GM18873 (cell line): ENCODE results near the gene PHB1.
"Not testable (repeated sequence)": the region's sequence is repeated elsewhere in the genome, so short reads cannot be mapped to it uniquely, and the experiment has no call there.

Experiments
- ATAC-seq: cut with Tn5 transposase; IDR thresholded peaks from one replicate; pipeline ENCODE4 v1.9.1; 2021; ENCODE audit warnings: mild to moderate bottlenecking, moderate library complexity, moderate number of reproducible peaks; ENCODE audit not compliant: unreplicated experiment, low FRiP score

The PHB1 gene

DNA sequence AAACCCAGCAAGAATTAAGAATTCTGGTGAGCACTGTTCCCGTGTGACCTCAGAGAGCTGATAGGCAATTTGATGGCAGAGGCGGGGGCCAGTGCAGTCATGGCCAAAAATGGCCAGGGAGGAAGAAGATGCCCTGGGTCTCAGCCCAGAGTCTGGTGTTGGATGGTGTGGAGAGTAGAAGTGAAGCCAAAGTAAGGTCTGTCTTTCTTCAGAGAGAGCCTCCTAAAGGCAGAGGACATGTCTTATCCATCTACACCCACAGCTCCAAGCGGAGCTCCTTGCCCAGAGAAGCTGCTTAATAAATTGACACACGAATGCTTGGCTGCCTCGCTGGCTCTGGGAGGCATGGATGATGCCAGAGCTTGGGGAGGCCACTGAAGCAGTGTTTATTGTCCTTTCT is 32.9 kb downstream of the PHB1 start:
- ATAC-seq = no peak

DNA sequence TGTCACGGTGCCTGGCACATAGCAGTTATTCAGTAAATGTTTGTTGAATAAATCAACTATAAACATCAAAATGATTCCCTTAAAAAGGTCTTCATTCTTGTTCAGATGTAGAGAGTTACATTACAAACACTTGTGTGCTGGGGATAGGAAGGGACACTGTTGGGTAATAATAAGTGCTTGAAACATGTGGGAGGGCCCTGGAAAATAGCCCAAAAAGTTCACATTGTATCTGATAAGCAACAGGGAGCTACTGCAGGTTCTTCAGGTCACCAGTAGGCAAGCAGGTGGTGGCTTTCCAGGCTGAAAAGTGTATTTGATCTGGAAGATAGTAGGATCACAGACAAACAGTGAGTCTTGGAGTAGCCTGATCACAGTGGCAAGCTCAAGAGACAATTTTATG is 33.6 kb downstream of the PHB1 start:
- ATAC-seq = no peak

DNA sequence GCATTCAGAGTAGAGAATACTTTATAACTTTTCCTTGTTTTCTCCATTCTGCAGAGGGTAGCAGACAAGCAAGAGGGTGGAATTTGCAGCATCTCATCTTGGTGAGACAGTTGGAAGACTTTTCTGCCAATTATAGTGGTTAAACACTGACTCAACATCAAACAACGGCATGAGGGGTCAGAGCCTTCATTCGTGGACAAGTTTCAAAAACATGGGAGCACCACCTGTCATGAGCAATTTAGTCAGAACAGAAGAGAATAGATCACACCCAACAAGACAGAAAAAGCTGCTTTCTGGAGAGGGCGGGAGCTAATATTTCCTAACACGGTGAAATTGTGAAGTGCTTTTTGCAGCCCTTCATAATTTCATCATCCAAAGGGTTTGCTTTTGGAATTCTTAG is 34.8 kb downstream of the PHB1 start:
- no peak for ATAC-seq

DNA sequence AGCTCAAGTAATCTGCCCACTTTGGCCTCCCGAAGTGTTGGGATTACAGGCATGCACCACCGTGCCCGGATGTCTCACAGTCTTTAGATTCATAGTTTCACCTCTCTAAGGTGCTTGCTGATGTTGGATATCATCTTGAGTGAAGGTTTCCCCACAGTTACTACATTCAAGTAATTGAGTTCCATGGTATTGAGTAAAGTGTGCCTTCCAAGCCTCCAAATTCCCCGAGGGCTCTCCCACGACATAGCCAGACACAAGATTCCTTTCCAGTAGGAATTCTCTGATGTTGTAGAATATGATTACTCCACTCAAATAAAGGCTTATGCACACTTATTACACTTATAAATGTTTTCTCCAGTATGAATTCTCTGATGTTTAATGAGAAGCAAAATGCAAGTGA is 36.4 kb downstream of the PHB1 start:
- ATAC-seq = no peak

DNA sequence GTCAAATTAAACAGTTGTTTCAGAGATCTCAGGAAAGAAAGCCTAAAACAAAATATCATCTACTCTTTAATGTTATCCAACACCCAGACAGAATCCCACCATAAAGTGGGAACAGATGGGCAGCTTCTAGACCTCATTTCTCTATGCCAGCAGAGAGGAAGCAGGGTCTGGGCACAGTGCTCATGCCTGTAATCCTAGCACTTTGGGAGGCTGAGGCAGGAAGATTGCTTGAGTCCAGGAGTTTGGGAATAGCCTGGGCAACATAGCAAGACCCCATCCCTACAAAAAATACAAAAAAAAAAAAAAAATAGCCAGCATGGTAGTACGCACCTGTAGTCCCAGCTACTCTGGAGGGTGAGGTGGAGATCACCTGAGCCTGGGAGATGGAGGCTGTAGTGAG is 39.1 kb downstream of the PHB1 start:
- ATAC-seq = no peak

DNA sequence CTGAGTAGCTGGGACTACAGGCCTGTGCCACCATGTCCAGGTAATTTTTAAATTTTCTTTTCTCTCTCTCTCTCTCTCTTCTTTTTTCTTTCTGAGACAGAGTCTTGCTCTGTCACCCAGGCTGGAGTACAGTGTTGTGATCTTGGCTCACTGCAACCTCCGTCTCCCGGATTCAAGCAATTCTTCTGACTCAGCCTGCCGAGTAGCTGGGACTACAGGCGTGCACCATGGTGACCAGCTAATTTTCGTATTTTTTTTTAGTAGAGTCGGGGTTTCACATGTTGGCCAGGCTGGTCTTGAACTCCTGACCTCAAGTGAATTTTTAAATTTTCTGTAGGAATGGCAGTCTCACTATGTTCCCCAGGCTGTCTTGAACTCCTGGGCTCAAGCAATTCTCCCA is 41.6 kb downstream of the PHB1 start:
- no peak for ATAC-seq

DNA sequence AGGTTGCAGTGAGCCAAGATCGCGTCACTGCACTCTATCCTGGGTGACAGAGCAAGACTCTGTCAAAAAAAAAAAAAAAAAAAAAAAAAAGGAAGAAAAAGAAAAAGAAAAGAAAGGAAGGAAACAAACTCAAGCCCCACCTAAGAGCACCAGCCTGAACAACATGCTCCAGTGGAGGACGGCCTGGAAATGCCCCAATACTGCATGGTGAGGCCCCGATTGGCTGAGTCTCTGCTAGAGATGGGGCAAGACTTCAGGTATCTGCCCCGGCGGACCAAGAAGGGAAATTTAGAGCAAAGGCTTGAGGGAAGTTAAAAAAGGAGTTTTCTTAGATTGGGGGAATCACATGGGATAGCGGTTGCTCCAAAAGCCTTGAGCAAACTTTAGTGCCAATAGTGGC is 42.3 kb downstream of the PHB1 start:
- ATAC-seq = no peak

DNA sequence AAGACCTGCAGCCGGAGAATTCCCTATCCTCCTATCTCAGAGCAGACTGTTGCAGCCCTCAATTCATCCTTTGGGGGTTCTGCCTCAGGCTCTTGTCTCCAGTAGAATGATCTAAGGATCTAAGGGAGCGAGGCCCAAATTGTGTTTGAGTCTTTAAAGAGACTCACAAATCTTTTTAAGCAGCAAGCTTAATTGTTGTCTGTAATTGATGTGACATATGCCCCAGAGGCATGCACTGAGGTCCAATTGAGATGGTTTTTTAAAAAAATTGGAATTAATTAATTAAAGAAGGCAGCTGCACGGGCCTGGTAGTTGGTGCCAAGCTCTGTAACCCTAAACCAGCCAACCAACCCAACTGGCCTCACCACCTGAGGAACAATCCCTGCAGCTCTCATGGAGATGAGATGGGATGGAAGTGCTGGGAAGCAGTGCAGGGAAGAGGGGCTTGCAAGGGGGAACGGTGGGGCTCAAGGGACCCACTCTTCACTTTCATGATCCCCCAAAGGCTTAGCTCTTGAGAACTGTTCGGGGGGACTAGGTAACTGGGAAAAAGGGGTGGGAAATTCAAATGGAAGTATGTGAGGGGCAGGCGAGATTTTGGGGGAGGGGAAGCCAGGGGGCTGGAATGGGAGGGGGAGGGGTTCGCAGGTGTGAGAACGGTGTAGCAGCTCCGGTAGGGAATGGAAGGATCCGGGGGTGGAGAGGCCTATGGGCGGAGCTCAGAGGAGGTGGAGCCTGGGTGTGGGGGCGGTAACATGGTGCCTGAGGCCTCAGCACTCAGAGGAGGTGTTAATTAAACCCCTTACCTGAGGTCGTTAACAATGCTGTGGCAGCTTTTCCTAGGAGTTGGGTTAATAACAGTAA is 43.5 kb downstream of the PHB1 start:
- ATAC-seq = no peak

DNA sequence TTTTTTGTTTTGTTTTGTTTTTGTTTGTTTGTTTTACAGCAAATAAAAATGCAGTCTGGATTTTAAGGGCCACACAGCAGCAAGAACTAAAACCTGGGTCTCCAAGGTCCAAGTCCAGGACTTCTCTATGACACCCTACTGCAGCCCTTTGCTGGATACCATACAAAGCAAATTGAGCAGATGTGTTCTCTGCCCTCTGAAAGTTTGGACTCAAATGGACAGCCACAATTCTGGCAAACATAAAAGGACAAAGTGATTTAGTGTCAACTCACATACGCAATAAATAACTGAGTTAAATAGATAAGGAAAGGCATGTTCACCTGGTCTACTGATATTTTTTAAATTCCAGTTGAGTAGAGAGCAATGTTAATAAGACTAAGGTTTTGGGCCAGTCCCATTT is 44.9 kb downstream of the PHB1 start:
- ATAC-seq = no peak

DNA sequence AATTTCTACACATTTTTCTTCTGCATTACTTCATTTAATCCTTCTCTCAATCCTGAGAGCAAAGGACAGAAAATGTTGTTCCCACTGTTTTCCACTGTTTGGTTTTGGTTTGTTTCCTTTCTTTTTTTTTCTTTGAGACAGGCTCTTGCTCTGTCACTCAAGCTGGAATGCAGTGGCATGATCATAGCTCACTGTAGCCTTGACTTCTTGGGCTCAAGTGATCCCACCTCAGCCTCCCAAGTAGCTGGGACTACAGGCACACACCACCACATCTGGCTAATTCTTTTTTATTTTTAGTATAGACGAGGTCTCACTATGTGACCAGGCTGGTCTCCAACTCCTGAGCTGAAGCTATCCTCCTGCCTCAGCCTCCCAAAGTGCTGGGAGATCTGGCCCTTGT is 45.6 kb downstream of the PHB1 start:
- ATAC-seq = no peak

DNA sequence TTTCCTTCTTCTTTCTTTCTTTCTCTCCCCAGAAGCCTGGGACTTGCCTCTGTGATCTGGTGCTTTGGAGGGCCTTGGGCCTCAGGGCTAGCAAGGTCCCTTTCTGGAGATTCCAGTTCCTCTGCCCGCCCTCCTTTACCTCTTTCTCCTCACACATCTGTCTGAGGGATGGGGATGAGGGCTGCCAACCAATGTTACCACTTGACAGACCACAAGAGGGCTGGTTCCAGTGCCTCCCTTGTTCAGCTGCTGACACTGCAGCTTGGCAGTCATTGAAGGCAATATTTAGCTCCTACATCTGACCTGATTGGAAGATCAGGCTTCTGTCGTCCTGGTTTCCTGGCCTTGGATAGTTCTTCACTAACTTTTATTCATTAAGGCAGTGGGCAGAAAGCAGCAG is 49.0 kb downstream of the PHB1 start:
- ATAC-seq = no peak

DNA sequence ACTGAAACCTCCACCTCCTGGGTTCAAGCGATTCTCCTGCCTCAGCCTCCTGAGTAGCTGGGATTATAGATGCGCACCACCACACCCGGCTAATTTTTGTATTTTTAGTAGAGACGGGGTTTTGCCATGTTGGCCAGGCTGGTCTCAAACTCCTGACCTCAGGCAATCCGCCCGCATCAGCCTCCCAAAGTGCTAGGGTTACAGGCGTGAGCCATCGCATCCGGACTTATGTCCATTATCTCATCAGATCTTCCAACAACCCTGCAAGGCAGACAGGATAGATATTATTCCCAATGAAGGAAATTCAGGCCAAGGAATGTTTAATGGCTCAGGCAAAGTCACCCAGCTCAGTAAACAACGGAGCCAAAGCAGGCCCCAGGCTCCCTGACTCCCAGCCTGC is 49.6 kb downstream of the PHB1 start:
- not testable (repeated sequence) for ATAC-seq

DNA sequence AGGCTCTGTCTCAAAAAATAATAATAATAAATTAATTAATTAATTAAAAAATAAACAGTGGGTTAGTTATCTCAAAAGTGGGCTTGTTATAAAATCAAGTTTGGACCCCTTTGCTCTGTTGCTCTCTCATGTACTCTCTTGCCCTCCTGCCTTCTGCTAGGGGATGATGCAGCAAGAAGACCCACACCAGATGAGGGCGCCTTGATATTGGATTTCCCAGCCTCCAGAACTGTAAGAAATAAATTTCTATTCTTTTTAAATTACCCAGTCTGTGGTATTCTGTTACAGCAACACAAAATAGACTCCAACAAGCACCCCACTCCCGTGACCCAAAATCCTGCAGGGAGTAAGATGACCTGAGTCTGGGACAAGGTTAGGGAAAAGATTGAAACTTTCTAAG is 50.6 kb downstream of the PHB1 start:
- no peak for ATAC-seq

DNA sequence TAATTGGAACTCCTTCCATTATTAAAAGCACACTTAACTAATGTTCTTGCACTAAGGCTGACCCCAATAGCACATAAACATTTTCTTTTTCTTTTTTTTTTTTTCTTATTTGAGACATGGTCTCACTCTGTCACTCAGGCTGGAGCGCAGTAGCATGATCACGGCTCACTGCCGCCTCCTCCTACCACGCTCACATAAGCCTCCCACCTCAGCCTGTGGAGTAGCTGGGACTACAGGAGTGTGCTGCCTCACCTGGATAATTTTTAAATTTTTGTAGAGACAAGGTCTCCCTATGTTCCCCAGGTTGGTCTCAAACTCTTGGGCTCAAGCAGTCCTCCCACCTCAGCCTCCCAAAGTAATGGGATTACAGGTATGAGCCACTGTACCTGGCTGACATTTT is 51.4 kb downstream of the PHB1 start:
- no peak for ATAC-seq

DNA sequence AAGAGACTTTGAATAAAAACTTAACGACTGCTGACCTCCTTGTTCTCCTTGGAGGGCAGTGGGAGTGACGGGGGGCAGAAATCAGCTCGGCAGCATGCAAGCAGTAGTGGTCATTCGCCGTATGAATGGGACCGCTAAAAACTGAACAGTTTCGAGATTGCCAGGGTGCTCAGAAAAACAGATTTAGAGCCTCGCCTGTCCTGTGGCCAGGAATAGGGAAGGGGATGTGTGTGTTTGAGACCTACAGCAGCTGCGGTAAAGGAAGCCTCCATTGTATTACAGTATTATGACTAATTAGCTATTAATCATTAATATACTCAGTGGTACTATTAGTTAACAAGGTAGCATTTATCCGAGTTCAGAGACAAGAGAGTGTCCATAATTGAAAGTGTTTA is 52.0 kb downstream of the PHB1 start:
- no peak for ATAC-seq

DNA sequence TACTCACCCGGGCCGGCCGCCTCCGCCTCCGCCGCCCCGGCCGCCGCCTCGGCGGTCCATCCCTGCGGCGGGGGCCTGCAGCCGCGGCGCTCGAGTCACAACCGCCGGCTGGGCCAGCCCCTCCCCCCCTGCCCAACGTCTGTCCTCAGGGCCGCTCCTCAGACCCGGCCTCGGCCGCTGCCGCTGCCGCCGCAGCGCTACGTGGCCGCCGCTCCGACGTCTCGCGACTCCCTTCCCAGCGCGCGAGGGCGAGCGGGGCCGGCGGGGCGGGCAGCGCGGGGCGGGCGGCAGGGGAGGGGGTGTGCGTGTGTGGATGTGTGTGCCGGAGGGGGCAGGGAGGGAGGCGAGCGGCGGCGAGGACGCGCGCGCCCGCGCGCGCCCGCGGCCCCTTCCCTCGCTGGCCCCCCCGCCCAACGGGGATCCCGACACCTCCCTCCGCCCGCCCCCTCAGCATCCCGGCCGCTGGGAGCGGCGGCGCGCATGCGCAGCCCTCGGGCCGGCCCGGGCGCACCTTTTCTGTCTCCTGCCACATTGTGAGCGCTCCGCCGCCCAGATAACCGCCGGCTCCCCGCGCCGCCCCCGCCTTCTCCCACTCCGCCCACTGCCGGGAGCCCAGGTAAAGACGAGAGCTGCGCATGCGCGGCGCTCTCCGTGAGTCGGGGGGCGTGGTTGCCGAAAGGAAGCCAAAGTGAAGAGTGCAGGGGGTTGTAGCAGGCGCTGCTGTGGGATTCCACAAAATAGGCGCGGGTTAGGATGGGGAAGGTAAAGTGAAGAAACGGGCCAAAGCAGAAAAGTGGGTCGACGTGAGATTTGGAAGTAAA is 52.6 kb downstream of the PHB1 start, which contains the start of gene ZNF652:
Gene ZNF652 (minus strand): TSS at position 349 of the 821 bp plus-strand sequence. CDS start 44,525 bp downstream, outside the sequence.
- ATAC-seq = peak; percentile 44

DNA sequence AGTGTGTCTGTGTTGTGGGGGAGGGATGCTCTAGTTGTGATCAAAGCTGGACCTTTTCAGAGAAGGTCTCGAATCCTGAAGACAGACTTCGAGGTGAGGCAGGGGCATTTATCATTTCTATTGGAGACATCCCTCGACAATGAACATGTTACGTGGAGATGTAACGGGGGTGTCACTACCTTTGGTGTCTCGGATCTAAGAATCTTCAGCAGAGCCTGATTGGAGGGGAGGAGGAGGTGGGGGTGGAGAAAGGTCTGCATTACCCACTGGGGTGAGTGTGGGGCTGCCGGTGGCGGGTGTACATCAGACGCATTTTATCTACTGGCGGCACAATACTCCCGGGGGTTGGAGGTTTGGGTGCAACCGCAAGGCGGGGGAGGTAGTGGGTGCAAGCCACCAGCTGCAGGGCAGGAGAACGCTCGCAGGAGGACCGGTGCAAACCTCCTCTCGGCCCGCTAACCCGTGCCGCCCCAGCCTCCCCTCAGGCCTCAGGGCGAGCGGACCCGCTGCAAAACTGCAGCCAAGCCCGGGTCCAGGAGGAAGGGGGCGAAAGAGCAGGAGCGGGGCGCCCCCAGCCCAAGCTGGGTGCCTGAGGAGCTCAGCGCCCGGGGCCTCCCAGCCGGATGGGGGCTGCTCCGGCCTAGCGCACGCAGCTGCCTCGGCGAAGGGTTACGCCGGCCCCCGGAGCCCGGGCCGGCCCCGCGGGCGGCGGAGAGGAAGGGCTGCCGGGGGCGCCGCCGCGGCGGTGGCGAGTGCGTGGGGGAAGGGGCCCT is 53.4 kb downstream of the PHB1 start:
- ATAC-seq = peak; percentile 10

DNA sequence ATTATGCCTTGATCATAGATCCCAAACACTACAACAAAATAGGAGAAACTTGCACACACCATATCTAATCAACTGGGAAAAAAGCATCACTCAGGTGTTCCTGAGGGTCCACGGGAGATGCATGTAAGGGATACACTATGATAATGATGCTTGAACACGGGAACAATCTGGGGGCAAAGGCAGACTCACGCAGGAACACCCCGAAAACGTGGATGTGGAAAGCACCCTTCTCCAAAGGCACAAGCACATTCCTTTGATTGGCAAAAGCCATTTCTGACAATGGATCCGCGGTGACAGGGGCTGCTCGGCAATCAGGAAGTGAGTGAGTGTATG is 53.9 kb downstream of the PHB1 start:
- ATAC-seq = no peak

DNA sequence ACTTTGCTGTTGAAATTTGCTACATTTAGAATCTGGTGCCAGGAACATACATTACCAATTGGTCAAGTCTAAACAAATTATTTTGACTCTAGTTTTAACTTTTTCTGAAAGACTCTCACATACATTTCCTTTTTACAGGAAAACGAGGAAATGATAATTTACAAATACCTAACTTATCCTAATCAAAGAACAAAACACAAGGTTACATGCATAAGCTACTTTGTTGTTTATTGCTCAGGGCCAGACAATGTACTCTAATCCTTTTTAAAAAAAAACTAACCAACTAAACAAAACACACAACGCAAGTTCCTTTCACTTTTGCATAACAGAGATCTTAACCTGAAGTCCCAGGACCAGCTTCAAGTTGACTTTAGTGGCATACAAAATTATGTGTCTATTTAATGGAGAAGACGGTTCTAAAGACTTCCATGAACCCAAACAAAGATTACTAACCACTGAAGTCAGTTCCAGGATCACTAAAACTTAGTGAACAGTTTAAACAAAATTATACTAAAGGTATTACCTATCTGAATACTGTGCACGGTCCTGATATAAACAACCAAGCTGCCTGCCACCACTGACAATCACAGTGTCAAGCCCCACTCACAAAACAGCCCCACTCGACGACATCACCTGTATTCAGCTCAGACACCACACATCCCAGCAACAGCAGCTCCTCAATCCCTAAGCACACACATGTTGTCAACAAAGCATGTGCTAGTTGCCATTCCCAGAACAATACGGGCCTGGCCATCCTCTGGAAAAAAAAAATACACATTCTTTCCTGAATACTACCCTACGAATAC is 54.5 kb downstream of the PHB1 start:
- no peak for ATAC-seq

DNA sequence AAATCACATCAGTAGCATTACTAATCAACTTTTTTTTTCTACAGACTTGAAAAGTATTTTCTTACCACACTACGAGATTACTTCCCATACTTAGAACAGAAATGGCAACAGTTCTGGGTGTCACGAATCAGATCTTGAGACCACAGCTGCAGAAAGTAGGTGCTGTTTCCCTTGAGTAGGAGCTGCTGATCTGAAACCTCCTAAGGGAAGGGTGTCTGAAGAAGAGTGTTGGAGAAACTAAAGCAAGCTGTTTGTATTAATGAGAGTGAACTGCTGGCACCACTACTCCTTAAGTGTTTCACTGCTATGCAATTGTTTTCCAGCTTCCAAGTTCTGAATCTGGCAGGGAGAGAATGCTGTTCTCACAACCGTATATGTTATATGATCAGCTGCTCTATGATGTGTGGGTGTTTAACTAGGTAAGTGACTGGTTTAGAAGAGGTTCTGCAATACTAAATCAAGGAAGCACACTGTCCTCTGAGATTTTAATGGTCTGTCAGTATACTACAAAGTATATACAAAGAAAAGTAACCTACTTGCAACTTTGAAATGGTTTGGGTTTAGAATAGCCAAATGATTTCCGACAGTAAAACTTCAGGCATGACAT is 55.9 kb downstream of the PHB1 start:
- ATAC-seq = no peak
